Activated CD8-positive, alpha-beta T cell treated with anti-CD3 and anti-CD28 coated beads for 36 hours (primary cell): ENCODE results near the gene ADSL. TPM values are rescaled to one million over a fixed set of nuclear protein-coding genes. Genes with fewer than 3 reads are reported as not detected.
"Not testable (repeated sequence)": the region's sequence is repeated elsewhere in the genome, so short reads cannot be mapped to it uniquely, and the experiment has no call there.

Source experiments
- ATAC-seq: fragments of 200-7000 bp; cut with Tn5 transposase; one replicate; pipeline ENCODE4 v1.10.0; 2021; ENCODE audit warnings: mild to moderate bottlenecking, moderate library complexity
- CTCF ChIA-PET: fragments of 350-600 bp; sonication (Branson Sonifier 250); formaldehyde crosslinking; loops from one replicate; lab custom pipeline; 2021; ENCODE audit warnings: antibody characterized with exemption; lab: Charles Lee
- POLR2A ChIA-PET: fragments of 350-600 bp; sonication (Branson Sonifier 250); formaldehyde crosslinking; loops from one replicate; lab custom pipeline; 2021; ENCODE audit warnings: antibody characterized with exemption; lab: Charles Lee
- DNase-seq: peaks from one replicate; pipeline ENCODE4 v3.0.0-alpha.2; 2020
- H3K27ac Mint-ChIP-seq: one replicate; pipeline ENCODE4 v1.8.0; 2021; ENCODE audit warnings: mild to moderate bottlenecking, mixed read lengths
- H3K27me3 Mint-ChIP-seq: one replicate; pipeline ENCODE4 v1.8.0; 2021; ENCODE audit warnings: mixed read lengths
- H3K36me3 Mint-ChIP-seq: one replicate; pipeline ENCODE4 v1.8.0; 2021; ENCODE audit warnings: low read depth, mixed read lengths
- H3K4me1 Mint-ChIP-seq: one replicate; pipeline ENCODE4 v1.8.0; 2021; ENCODE audit warnings: low read depth, mixed read lengths
- H3K4me3 Mint-ChIP-seq: one replicate; pipeline ENCODE4 v1.8.0; 2021; ENCODE audit warnings: mild to moderate bottlenecking, moderate library complexity, mixed read lengths
- H3K9me3 Mint-ChIP-seq: one replicate; pipeline ENCODE4 v1.8.0; 2021; ENCODE audit warnings: mixed read lengths
- intact Hi-C: fragments of 100-400 bp; cut with micrococcal nuclease; formaldehyde crosslinking; loops from one replicate; pipeline ENCODE4 v1.10.0; 2022
- total RNA-seq, 2 experiments: library from RNA; stranded (reverse); gene quantifications; one replicate each; pipeline ENCODE4 v1.2.3, GENCODE V29; 2021
- TF ChIP-seq, protein P1 (sequence below): fragments of 200-600 bp; IDR thresholded peaks from one replicate; pipeline ENCODE4 v1.8.0; 2022; ENCODE audit warnings: antibody characterized with exemption, mild to moderate bottlenecking

Gene ADSL
- total RNA-seq, 2 experiments from 2014 or later, result 160 to 169 TPM

DNA sequence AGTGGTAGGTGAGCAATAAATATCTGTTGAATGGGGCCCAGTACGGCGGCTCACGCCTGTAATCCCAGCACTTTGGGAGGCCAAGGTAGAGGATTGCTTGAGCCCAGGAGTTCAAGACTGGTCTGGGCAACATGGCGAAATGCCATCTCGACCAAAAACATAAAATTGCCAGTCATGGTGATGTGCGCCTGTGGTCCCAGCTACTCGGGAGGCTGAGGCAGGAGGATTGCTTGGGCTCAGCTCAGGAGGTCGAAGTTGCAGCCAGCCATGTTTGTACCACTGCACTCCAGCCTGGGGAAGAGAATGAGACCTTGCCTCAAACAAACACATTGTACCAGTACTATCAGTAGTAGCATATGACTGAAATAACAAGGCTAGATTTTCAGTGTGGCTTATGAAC, 28.3 kb downstream of the ADSL start:
- H3K27ac Mint-ChIP-seq, result no peak overlapping the region
- intact Hi-C loops, result no loop called here
- ATAC-seq (no peak), DNase-seq (no peak)
- H3K4me3 Mint-ChIP-seq, result no peak overlapping the region
- POLR2A ChIA-PET, result interaction anchor here (1.3 kb wide), 1 partner anchor 33 kb away, joined by 3 read pairs; no protein-coding TSS in a partner anchor
- peaks cover 20% of the 10 kb centered on the region for H3K36me3 Mint-ChIP-seq
- CTCF ChIA-PET, result interaction anchor here (0.9 to 1.4 kb wide), 4 partner anchors 10 to 272 kb away, joined by 3 to 5 read pairs (median 4); no protein-coding TSS in a partner anchor
- TF ChIP-seq, protein P1, sequence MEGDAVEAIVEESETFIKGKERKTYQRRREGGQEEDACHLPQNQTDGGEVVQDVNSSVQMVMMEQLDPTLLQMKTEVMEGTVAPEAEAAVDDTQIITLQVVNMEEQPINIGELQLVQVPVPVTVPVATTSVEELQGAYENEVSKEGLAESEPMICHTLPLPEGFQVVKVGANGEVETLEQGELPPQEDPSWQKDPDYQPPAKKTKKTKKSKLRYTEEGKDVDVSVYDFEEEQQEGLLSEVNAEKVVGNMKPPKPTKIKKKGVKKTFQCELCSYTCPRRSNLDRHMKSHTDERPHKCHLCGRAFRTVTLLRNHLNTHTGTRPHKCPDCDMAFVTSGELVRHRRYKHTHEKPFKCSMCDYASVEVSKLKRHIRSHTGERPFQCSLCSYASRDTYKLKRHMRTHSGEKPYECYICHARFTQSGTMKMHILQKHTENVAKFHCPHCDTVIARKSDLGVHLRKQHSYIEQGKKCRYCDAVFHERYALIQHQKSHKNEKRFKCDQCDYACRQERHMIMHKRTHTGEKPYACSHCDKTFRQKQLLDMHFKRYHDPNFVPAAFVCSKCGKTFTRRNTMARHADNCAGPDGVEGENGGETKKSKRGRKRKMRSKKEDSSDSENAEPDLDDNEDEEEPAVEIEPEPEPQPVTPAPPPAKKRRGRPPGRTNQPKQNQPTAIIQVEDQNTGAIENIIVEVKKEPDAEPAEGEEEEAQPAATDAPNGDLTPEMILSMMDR, result no peak
- no peaks in the 10 kb centered on the region for H3K27me3 Mint-ChIP-seq
- H3K4me1 Mint-ChIP-seq, result peaks cover 33% of the 10 kb centered on the region
- H3K9me3 Mint-ChIP-seq, result no peaks in the 10 kb centered on the region

DNA sequence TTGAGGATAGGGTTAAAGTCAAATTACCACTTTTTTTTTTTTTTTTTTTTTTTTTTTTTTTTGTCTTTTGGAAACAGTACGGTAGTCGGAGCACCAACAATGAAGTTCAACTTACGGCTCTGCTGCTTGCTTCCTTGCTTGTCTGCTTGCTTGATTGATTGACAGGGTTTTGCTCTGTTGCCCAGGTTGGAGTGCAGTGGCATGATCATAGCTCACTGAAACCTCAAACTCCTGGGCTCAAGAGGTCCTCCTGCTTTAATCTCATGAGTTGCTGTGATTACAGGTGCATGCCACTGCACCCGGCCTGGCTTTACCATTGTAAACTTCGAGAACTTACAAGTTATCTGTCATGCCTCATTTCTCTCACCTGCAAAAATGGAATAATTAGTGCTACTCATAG, 29.8 kb downstream of the ADSL start:
- Mint-ChIP-seq H3K9me3 (no peaks in the 10 kb centered on the region), H3K4me3 (no peak overlapping the region), H3K36me3 (peaks cover 18% of the 10 kb centered on the region), H3K4me1 (peaks cover 31% of the 10 kb centered on the region), H3K27me3 (no peaks in the 10 kb centered on the region), H3K27ac (no peak overlapping the region)
- DNase-seq, result no peak
- ATAC-seq, result no peak
- POLR2A ChIA-PET, result no interaction called here
- intact Hi-C loops, result no loop called here
- TF ChIP-seq, protein P1, result no peak
- CTCF ChIA-PET, result no interaction called here

DNA sequence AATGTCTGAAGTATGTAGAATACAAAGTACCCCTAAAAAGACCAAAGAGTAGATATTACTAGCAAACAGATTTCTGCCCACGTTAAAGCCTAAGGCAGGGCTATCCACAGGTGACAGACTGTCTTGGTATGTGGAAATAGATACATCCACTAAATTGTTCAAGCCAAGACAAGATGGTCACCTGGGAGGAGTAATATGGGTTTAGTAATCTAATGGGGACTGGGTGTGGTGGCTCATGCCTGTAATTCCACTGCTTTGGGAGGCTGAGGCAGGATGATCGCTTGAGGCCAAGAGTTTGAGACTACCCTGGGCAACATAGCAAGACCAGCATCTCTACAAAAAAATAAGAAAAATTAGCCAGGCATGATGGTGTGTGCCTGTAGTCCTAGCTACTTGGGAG, 31.6 kb downstream of the ADSL start:
- ChIA-PET POLR2A (interaction anchor here (0.9 to 1.3 kb wide), 4 partner anchors 8 to 334 kb away, joined by 3 read pairs; no protein-coding TSS in a partner anchor), CTCF (interaction anchor here (1.6 to 1.9 kb wide), 2 partner anchors 22 to 109 kb away, joined by 5 to 6 read pairs; no protein-coding TSS in a partner anchor)
- Mint-ChIP-seq H3K36me3 (peaks cover 11% of the 10 kb centered on the region), H3K27me3 (no peaks in the 10 kb centered on the region), H3K4me3 (no peak overlapping the region), H3K4me1 (peaks cover 32% of the 10 kb centered on the region), H3K27ac (no peak overlapping the region), H3K9me3 (no peaks in the 10 kb centered on the region)
- DNase-seq, result no peak
- ATAC-seq, result no peak
- TF ChIP-seq, protein P1, result no peak
- intact Hi-C loops, result no loop called here

DNA sequence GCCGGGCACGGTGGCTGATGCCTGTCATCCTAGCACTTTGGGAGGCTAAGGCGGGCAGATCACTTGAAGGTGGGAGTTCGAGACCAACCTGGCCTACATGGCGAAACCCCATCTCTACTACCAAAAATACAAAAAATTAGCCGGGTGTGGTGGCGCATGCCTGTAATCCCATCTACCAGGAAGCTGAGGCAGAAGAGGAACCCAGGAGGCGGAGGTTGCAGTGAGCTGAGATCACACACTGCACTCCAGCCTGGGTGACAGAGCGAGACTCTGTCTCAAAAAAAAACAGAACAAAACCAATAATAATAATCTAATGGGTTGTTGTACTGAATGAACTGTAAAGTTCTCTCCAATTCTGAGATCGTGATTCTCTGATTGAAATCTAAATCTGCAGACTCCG, 32.1 kb downstream of the ADSL start:
- DNase-seq, H3K9me3 Mint-ChIP-seq, H3K36me3 Mint-ChIP-seq, intact Hi-C loops, ATAC-seq, H3K4me3 Mint-ChIP-seq, H3K27me3 Mint-ChIP-seq, H3K27ac Mint-ChIP-seq: not testable (repeated sequence)
- peaks cover 31% of the 10 kb centered on the region for H3K4me1 Mint-ChIP-seq
- ChIA-PET POLR2A (interaction anchor here (0.7 to 1.3 kb wide), 5 partner anchors 14 to 335 kb away, joined by 3 read pairs; no protein-coding TSS in a partner anchor), CTCF (interaction anchor here (1.9 kb wide), 1 partner anchor 109 kb away, joined by 5 read pairs; no protein-coding TSS in a partner anchor)

DNA sequence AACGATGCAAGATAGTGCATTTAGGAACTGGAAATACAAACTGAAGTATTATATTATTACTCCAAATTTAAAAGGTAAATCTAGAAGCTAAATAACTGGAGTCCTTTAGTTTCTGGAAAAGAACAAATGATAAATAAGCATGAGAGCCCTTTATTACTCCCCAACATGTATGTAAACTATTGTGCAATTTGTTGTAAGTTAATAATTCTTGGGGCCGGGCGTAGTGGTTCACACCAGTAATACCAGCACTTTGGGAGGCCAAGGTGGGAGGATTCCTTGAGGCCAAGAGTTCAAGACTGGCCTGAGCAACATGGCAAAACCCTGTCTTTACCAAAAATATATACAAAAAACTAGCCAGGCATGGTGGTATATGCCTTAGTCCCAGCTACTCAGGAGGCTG, 35.2 kb downstream of the ADSL start:
- Mint-ChIP-seq H3K27ac (no peak overlapping the region), H3K9me3 (no peaks in the 10 kb centered on the region), H3K4me3 (no peak overlapping the region), H3K36me3 (peaks cover 5% of the 10 kb centered on the region), H3K27me3 (no peaks in the 10 kb centered on the region), H3K4me1 (peaks cover 44% of the 10 kb centered on the region)
- POLR2A ChIA-PET, result interaction anchor here (0.5 to 1.9 kb wide), 2 partner anchors 11 to 89 kb away, joined by 3 to 9 read pairs; partner anchors contain the start of gene SGSM3
- TF ChIP-seq, protein P1, result no peak
- DNase-seq, result no peak
- no peak for ATAC-seq
- CTCF ChIA-PET, result interaction anchor here (1.2 to 3.1 kb wide), 5 partner anchors 17 to 107 kb away, joined by 3 to 12 read pairs (median 6); partner anchors contain the start of gene ADSL
- intact Hi-C loops, result no loop called here
